CD4-positive, alpha-beta T cell (primary cell): ENCODE results near the gene KIAA0319L. TPM values are rescaled to one million over a fixed set of nuclear protein-coding genes. Genes with fewer than 3 reads are reported as not detected.

Source experiments
- ATAC-seq: fragments of 200-7000 bp; cut with Tn5 transposase; one replicate; pipeline ENCODE4 v1.10.0; 2022; ENCODE audit warnings: mild to moderate bottlenecking; ENCODE audit not compliant: poor library complexity
- CTCF ChIA-PET: fragments of 350-600 bp; sonication (Branson Sonifier 250); formaldehyde crosslinking; loops from one replicate; lab custom pipeline; 2021; ENCODE audit warnings: antibody characterized with exemption, inconsistent platforms; lab: Charles Lee
- POLR2A ChIA-PET: fragments of 350-600 bp; sonication (Branson Sonifier 250); formaldehyde crosslinking; loops from one replicate; lab custom pipeline; 2021; ENCODE audit warnings: antibody characterized with exemption, inconsistent platforms; lab: Charles Lee
- DNase-seq, 14 experiments: peaks; one replicate each; pipeline ENCODE4 v3.0.0-alpha.2; 2013 to 2020; ENCODE audit warnings: mixed read lengths in 2 of 14
- H3K27ac ChIP-seq, 2 donors: one replicate each; pipeline versions ENCODE4 v1.5.1 to v1.7.0; 2013; ENCODE audit warnings: low read length in 2 of 2, low read depth in 1 of 2, mild to moderate bottlenecking in 1 of 2
- H3K27me3 ChIP-seq, 2 experiments: 1 replicate in 1 of 2; 2 replicates in 1 of 2; pipeline versions ENCODE4 v1.6.1 to v1.7.0; 2013; ENCODE audit warnings: low read length in 2 of 2, control low read depth in 1 of 2, mild to moderate bottlenecking in 1 of 2, moderate library complexity in 1 of 2; ENCODE audit not compliant: insufficient read depth in 2 of 2, control insufficient read depth in 1 of 2
- H3K36me3 ChIP-seq: one replicate; pipeline ENCODE4 v1.6.1; 2013; ENCODE audit warnings: low read length, control low read depth; ENCODE audit not compliant: insufficient read depth
- H3K4me1 ChIP-seq: one replicate; pipeline ENCODE4 v1.6.1; 2013; ENCODE audit warnings: low read length, control low read depth; ENCODE audit not compliant: insufficient read depth
- H3K4me3 ChIP-seq: one replicate; pipeline ENCODE4 v1.5.1; 2013; ENCODE audit warnings: mild to moderate bottlenecking, low read length, moderate library complexity
- H3K9me3 ChIP-seq, 2 experiments: 1 replicate in 1 of 2; 2 replicates in 1 of 2; pipeline versions ENCODE4 v1.6.1 to v1.7.0; 2013; ENCODE audit warnings: low read length in 2 of 2, mild to moderate bottlenecking in 2 of 2, control low read depth in 1 of 2, moderate library complexity in 1 of 2; ENCODE audit not compliant: control insufficient read depth in 1 of 2, insufficient read depth in 1 of 2
- H3K27ac Mint-ChIP-seq: one replicate; pipeline ENCODE4 v1.8.0; 2020; ENCODE audit warnings: mixed read lengths
- H3K27me3 Mint-ChIP-seq: one replicate; pipeline ENCODE4 v1.8.0; 2021; ENCODE audit warnings: mixed read lengths
- H3K36me3 Mint-ChIP-seq: one replicate; pipeline ENCODE4 v1.8.0; 2021; ENCODE audit warnings: low read depth, mixed read lengths
- H3K4me1 Mint-ChIP-seq: one replicate; pipeline ENCODE4 v1.8.0; 2021; ENCODE audit warnings: low read depth, mixed read lengths
- H3K4me3 Mint-ChIP-seq: one replicate; pipeline ENCODE4 v1.8.0; 2020; ENCODE audit warnings: mild to moderate bottlenecking, mixed read lengths
- H3K9me3 Mint-ChIP-seq: one replicate; pipeline ENCODE4 v1.8.0; 2020; ENCODE audit warnings: mixed read lengths
- CTCF ChIP-seq: fragments of 200-600 bp; IDR thresholded peaks from one replicate; pipeline ENCODE4 v1.8.0; 2022; ENCODE audit warnings: antibody characterized with exemption, mild to moderate bottlenecking
- intact Hi-C, 2 experiments: fragments of 100-400 bp; cut with DNase I in 1 of 2; cut with micrococcal nuclease in 1 of 2; formaldehyde crosslinking; loops; one replicate each; pipeline versions ENCODE4 v1.15.1 to v1.9.0; 2023 to 2025; cut with DNase I, micrococcal nuclease
- total RNA-seq, 174 experiments: library from RNA in 2 of 174; stranded (reverse) in 2 of 174; gene quantifications; one replicate each; pipeline ENCODE4 v1.2.3 and lab custom pipeline; 2021 to 2026

Gene KIAA0319L
- total RNA-seq, 2 experiments from 2014 or later = 50.9 to 53.3 TPM

- H3K27me3 Mint-ChIP-seq = no peaks in the 10 kb centered on the region
- peak overlapping the region; percentile 98 for H3K4me3 ChIP-seq
- no peak for ATAC-seq
- CTCF ChIA-PET = interaction anchor here (0.9 to 2.0 kb wide), 3 partner anchors 9 to 105 kb away, joined by 3 to 10 read pairs (median 4); no protein-coding TSS in a partner anchor
- POLR2A ChIA-PET = interaction anchor here (0.5 to 3.2 kb wide), 7 partner anchors 17 to 214 kb away, joined by 3 to 53 read pairs (median 6); no protein-coding TSS in a partner anchor
- H3K4me3 Mint-ChIP-seq = peak overlapping the region; percentile 100
- peak overlapping the region; percentile 97 for H3K27ac Mint-ChIP-seq
- H3K27me3 ChIP-seq = no peaks in the 10 kb centered on the region
- H3K9me3 Mint-ChIP-seq = no peaks in the 10 kb centered on the region
- peaks cover 76% of the 10 kb centered on the region for H3K36me3 Mint-ChIP-seq
- intact Hi-C loops = loop anchor here (2.0 to 10.0 kb wide), 6 partner anchors 49 to 691 kb away; partner anchors contain the start of genes SFPQ (in 1 of the 2) and ZMYM6 (in 1 of the 2)
- no peak for TF ChIP-seq CTCF
- H3K9me3 ChIP-seq = no peaks in the 10 kb centered on the region
- no peak overlapping the region for H3K27ac ChIP-seq
- H3K4me1 Mint-ChIP-seq = peaks cover 73% of the 10 kb centered on the region
- H3K36me3 ChIP-seq = peaks cover 30% of the 10 kb centered on the region
- peaks cover 47% of the 10 kb centered on the region for H3K4me1 ChIP-seq
- DNase-seq = no peak
Observed at GRCh38 chr1:35555601-35556477, 1.4 kb downstream of the KIAA0319L start.

- no peak for TF ChIP-seq CTCF
- intact Hi-C loops = loop anchor here (5.0 to 10.0 kb wide), 4 partner anchors 353 to 690 kb away; partner anchors contain the start of genes SFPQ (in 1 of the 2) and ZMYM6 (in 1 of the 2)
- H3K9me3 Mint-ChIP-seq = no peaks in the 10 kb centered on the region
- no peak for DNase-seq
- POLR2A ChIA-PET = interaction anchor here (3.0 kb wide), 1 partner anchor 16 kb away, joined by 53 read pairs; no protein-coding TSS in a partner anchor
- peaks cover 37% of the 10 kb centered on the region for H3K36me3 ChIP-seq
- peaks cover 77% of the 10 kb centered on the region for H3K36me3 Mint-ChIP-seq
- H3K27me3 ChIP-seq = no peaks in the 10 kb centered on the region
- H3K27me3 Mint-ChIP-seq = no peaks in the 10 kb centered on the region
- H3K27ac Mint-ChIP-seq = peak overlapping the region; percentile 97
- peaks cover 75% of the 10 kb centered on the region for H3K4me1 Mint-ChIP-seq
- no peaks in the 10 kb centered on the region for H3K9me3 ChIP-seq
- no peak overlapping the region for H3K27ac ChIP-seq
- CTCF ChIA-PET = interaction anchor here (2.0 kb wide), 1 partner anchor 104 kb away, joined by 10 read pairs; no protein-coding TSS in a partner anchor
- H3K4me3 ChIP-seq = no peak overlapping the region
- peak overlapping the region; percentile 100 for H3K4me3 Mint-ChIP-seq
- ATAC-seq = no peak
- H3K4me1 ChIP-seq = peaks cover 47% of the 10 kb centered on the region
Observed at GRCh38 chr1:35555212-35555584, 2.0 kb downstream of the KIAA0319L start.

- no peak for TF ChIP-seq CTCF
- no peaks in the 10 kb centered on the region for H3K9me3 Mint-ChIP-seq
- H3K36me3 ChIP-seq = peaks cover 43% of the 10 kb centered on the region
- no peak overlapping the region for H3K27ac ChIP-seq
- H3K27ac Mint-ChIP-seq = peak overlapping the region; percentile 97
- H3K4me1 Mint-ChIP-seq = peaks cover 76% of the 10 kb centered on the region
- DNase-seq (no peak), ATAC-seq (no peak)
- intact Hi-C loops = loop anchor here (5.0 to 10.0 kb wide), 4 partner anchors 352 to 690 kb away; partner anchors contain the start of genes SFPQ (in 1 of the 2) and ZMYM6 (in 1 of the 2)
- peak overlapping the region; percentile 100 for H3K4me3 Mint-ChIP-seq
- peaks cover 80% of the 10 kb centered on the region for H3K36me3 Mint-ChIP-seq
- ChIA-PET POLR2A (no interaction called here), CTCF (no interaction called here)
- no peaks in the 10 kb centered on the region for H3K27me3 ChIP-seq
- no peak overlapping the region for H3K4me3 ChIP-seq
- no peaks in the 10 kb centered on the region for H3K27me3 Mint-ChIP-seq
- no peaks in the 10 kb centered on the region for H3K9me3 ChIP-seq
- H3K4me1 ChIP-seq = peaks cover 44% of the 10 kb centered on the region
Observed at GRCh38 chr1:35554266-35555211, 2.7 kb downstream of the KIAA0319L start.
